Measurements from ENCODE around the gene OR14A16.

OR14A16 gene

DNA sequence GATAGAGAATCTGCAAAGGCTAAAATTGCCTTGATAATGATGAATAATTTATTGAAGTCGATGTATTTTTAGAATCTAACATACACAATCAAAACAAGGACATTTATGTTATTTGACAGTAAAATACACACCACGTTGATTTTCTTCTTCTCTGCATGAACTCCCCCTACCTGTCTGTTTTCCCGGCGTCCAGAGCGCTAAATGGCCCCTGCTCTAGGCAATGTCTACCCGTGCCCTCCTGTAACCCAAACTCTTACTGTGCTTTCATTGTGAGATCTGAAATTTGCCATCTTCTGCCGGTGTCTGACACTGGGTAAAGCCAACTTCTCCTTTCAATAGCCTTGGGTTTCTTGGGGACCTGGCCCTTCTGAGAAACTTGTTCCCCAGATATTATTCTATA lies 24.4 kb upstream of the OR14A16 start:
- Histone ChIP-seq H3K9ac (ENCODE audit: low read length) (no peak overlapping the region), H3K9me2 (replicated peaks; ENCODE audit: insufficient read depth, low read length) (no peaks in the 10 kb centered on the region), H3K36me3 (replicated peaks; ENCODE audit: insufficient read depth, low read length) (no peaks in the 10 kb centered on the region), H3K4me3 (ENCODE audit: low read length) (no peak overlapping the region), H3K4me1 (ENCODE audit: low read length) (no peaks in the 10 kb centered on the region), H3K4me2 (ENCODE audit: low read depth, low read length) (no peak overlapping the region), H3F3A (ENCODE audit: insufficient read depth, low read length) (no peaks in the 10 kb centered on the region), H2AFZ (ENCODE audit: low read length) (no peak overlapping the region), H3K27ac (ENCODE audit: low read length) (no peak overlapping the region), H4K20me1 (ENCODE audit: insufficient read depth, low read length) (no peaks in the 10 kb centered on the region), H3K79me2 (ENCODE audit: low read length) (no peaks in the 10 kb centered on the region), H3K27me3 (replicated peaks; ENCODE audit: insufficient read depth, low read length) (no peaks in the 10 kb centered on the region), H3K9me3 (replicated peaks; ENCODE audit: insufficient read depth, low read length) (no peaks in the 10 kb centered on the region)
- no peak for TF ChIP-seq EZH2phosphoT487 (IDR thresholded peaks at IDR 0.05; ENCODE audit: low read length)
- DNase-seq = no peak

DNA sequence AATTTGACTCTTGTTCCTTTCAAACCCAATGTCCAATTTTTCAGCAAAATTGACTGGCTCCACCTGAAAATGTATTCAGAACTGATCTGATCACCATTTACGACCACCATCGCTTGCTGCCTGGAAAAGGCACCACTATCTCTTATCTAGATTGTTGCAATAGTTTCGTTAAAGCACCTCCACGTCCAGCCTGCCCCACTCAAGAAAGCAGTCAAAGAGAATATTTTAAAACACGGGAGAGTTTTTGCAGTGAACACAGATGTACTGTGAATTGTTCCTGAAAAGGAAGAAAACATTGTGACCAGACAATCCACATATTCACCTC lies 21.7 kb upstream of the OR14A16 start:
- TF ChIP-seq, protein P1, sequence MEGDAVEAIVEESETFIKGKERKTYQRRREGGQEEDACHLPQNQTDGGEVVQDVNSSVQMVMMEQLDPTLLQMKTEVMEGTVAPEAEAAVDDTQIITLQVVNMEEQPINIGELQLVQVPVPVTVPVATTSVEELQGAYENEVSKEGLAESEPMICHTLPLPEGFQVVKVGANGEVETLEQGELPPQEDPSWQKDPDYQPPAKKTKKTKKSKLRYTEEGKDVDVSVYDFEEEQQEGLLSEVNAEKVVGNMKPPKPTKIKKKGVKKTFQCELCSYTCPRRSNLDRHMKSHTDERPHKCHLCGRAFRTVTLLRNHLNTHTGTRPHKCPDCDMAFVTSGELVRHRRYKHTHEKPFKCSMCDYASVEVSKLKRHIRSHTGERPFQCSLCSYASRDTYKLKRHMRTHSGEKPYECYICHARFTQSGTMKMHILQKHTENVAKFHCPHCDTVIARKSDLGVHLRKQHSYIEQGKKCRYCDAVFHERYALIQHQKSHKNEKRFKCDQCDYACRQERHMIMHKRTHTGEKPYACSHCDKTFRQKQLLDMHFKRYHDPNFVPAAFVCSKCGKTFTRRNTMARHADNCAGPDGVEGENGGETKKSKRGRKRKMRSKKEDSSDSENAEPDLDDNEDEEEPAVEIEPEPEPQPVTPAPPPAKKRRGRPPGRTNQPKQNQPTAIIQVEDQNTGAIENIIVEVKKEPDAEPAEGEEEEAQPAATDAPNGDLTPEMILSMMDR (IDR thresholded peaks at IDR 0.05; ENCODE audit: low read length) = no peak
- H2AFZ ChIP-seq (ENCODE audit: low read length) = no peak overlapping the region
- H3K27me3 ChIP-seq (replicated peaks; ENCODE audit: insufficient read depth, low read length) = no peaks in the 10 kb centered on the region
- H3K4me1 ChIP-seq (ENCODE audit: low read length) = no peaks in the 10 kb centered on the region
- H3K79me2 ChIP-seq (ENCODE audit: low read length) = no peaks in the 10 kb centered on the region
- no peak overlapping the region for H3K4me3 ChIP-seq (ENCODE audit: low read length)
- H3F3A ChIP-seq (ENCODE audit: insufficient read depth, low read length) = no peaks in the 10 kb centered on the region
- H3K9ac ChIP-seq (ENCODE audit: low read length) = no peak overlapping the region
- H3K4me2 ChIP-seq (ENCODE audit: low read depth, low read length) = no peak overlapping the region
- no peaks in the 10 kb centered on the region for H3K9me2 ChIP-seq (replicated peaks; ENCODE audit: insufficient read depth, low read length)
- no peak overlapping the region for H3K27ac ChIP-seq (ENCODE audit: low read length)
- DNase-seq = no peak
- no peaks in the 10 kb centered on the region for H3K36me3 ChIP-seq (replicated peaks; ENCODE audit: insufficient read depth, low read length)
- no peaks in the 10 kb centered on the region for H4K20me1 ChIP-seq (ENCODE audit: insufficient read depth, low read length)
- no peaks in the 10 kb centered on the region for H3K9me3 ChIP-seq (replicated peaks; ENCODE audit: insufficient read depth, low read length)

DNA sequence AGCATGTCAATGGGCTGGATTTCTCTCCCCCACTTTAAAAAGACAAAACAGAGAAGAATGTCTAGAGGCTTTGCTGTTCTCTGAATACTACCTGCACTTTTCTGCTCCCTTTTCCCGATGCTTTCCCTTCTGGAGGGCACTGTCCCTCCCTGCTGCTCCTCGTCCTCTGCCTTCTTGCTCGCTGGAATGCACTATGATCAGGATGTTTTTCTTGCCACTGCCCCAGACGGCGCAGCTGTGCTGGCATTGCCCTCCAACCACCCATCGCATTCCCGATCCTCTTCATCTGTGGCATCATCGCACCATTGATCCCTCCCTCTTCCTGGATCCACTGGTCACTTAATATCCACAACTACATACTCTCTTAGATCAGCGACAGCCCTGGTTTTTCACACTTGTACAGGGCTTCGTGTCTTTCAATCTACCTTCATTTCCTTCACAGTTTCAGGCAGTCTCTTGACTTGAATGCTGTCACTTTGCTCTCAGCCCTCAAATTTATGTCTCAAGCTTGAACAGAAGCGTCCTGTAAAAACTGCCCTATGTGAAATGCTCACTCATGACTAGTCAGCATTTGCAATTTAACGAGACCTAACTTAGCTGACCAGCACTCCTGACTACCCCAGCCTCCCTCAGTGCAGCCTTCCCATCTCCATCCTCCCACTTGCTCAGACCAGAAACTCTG lies 21.2 kb upstream of the OR14A16 start:
- Histone ChIP-seq H3K4me1 (ENCODE audit: low read length) (no peaks in the 10 kb centered on the region), H3K27me3 (replicated peaks; ENCODE audit: insufficient read depth, low read length) (no peaks in the 10 kb centered on the region), H3K36me3 (replicated peaks; ENCODE audit: insufficient read depth, low read length) (no peaks in the 10 kb centered on the region), H3K4me3 (ENCODE audit: low read length) (no peak overlapping the region), H3K27ac (ENCODE audit: low read length) (no peak overlapping the region), H3K9ac (ENCODE audit: low read length) (no peak overlapping the region), H2AFZ (ENCODE audit: low read length) (no peak overlapping the region), H3K79me2 (ENCODE audit: low read length) (no peaks in the 10 kb centered on the region), H3K9me2 (replicated peaks; ENCODE audit: insufficient read depth, low read length) (no peaks in the 10 kb centered on the region), H3F3A (ENCODE audit: insufficient read depth, low read length) (no peaks in the 10 kb centered on the region), H3K4me2 (ENCODE audit: low read depth, low read length) (no peak overlapping the region), H3K9me3 (replicated peaks; ENCODE audit: insufficient read depth, low read length) (no peaks in the 10 kb centered on the region), H4K20me1 (ENCODE audit: insufficient read depth, low read length) (no peaks in the 10 kb centered on the region)
- no peak for DNase-seq
- no peak for TF ChIP-seq EZH2 (optimal IDR thresholded peaks at IDR 0.05; ENCODE audit: low read depth, low read length)
- TF ChIP-seq EZH2phosphoT487 (IDR thresholded peaks at IDR 0.05; ENCODE audit: low read length) = no peak
- TF ChIP-seq, protein P1 (IDR thresholded peaks at IDR 0.05; ENCODE audit: low read length) = no peak

DNA sequence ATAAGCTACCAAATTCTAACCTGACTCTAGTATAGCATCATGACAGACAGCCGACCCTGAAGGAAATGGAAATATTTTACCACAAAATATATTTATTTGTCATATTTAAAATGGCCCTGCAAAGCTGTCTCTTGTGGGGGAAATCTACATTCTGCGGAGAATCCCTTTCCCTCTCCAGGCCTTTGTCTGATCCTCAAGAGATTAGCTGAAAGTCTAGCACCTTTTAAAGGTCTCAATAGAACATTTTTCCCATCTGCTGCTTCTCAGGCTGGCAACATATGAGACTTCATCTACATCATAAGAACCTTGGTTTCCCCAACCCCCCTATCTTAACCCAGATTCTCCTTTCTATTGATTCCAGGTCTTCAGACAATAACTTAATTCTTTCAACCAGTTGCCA lies 19.5 kb upstream of the OR14A16 start:
- H3F3A ChIP-seq (ENCODE audit: insufficient read depth, low read length) = no peaks in the 10 kb centered on the region
- H3K4me3 ChIP-seq (ENCODE audit: low read length) = no peak overlapping the region
- H3K9ac ChIP-seq (ENCODE audit: low read length) = no peak overlapping the region
- no peak for DNase-seq
- no peaks in the 10 kb centered on the region for H3K27me3 ChIP-seq (replicated peaks; ENCODE audit: insufficient read depth, low read length)
- no peaks in the 10 kb centered on the region for H3K4me1 ChIP-seq (ENCODE audit: low read length)
- no peak overlapping the region for H2AFZ ChIP-seq (ENCODE audit: low read length)
- H4K20me1 ChIP-seq (ENCODE audit: insufficient read depth, low read length) = no peaks in the 10 kb centered on the region
- H3K79me2 ChIP-seq (ENCODE audit: low read length) = no peaks in the 10 kb centered on the region
- no peaks in the 10 kb centered on the region for H3K9me2 ChIP-seq (replicated peaks; ENCODE audit: insufficient read depth, low read length)
- no peak overlapping the region for H3K27ac ChIP-seq (ENCODE audit: low read length)
- H3K36me3 ChIP-seq (replicated peaks; ENCODE audit: insufficient read depth, low read length) = no peaks in the 10 kb centered on the region
- no peak overlapping the region for H3K4me2 ChIP-seq (ENCODE audit: low read depth, low read length)
- TF ChIP-seq EZH2 (optimal IDR thresholded peaks at IDR 0.05; ENCODE audit: low read depth, low read length) (no peak), EZH2phosphoT487 (IDR thresholded peaks at IDR 0.05; ENCODE audit: low read length) (no peak)
- TF ChIP-seq, protein P1 (IDR thresholded peaks at IDR 0.05; ENCODE audit: low read length) = no peak
- no peaks in the 10 kb centered on the region for H3K9me3 ChIP-seq (replicated peaks; ENCODE audit: insufficient read depth, low read length)
